ENCODE results near the gene RAB1A.
A peak's percentile ranks its signal among the peaks of the same experiment; 100 is the strongest.

Gene RAB1A

DNA sequence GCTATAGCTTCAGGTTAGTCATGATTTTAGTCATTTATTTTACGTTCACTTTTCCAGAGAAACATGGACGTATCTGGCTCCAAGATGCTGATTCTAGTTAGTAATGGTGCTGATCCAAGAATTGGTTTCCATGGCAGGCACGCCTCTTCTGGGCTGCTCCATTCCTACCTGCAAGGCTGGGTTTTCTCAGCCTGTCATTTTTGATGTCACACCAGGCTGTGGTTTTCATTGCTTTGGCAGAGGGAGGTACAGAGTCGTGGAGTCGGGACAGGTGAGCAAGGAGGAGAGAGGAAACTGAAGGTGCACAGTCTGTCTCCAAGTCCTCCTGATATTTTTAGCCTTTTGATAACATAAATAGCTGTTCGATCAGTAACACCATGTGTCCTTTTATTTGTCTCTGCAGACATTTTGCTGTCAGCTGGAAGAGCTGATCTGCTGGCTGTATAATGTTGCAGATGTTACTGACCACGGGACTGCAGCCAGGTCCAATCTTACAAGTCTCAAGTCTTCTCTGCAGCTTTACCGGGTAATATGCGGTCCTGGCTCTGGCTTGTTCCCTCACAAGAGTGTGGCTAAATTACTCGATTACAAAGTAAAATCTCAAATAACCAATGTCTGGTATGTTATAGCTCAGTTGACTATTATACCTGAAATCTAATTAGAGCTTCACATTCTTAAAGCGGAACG lies 55.9 kb downstream of the RAB1A start:
- H3K4me3 ChIP-seq, result no peak overlapping the region
- DNase-seq (ENCODE audit: low read depth, low spot score), result no peak
- no peak overlapping the region for H3K9ac ChIP-seq (ENCODE audit: insufficient read length)
- peaks cover 50% of the 10 kb centered on the region for H3K36me3 ChIP-seq (ENCODE audit: insufficient read depth, low read length)
- no peak for TF ChIP-seq POLR2AphosphoS5 (IDR thresholded peaks at IDR 0.05; ENCODE audit: borderline replicate concordance, low read depth, low read length)
- no peak for TF ChIP-seq EZH2 (IDR thresholded peaks at IDR 0.05)
- TF ChIP-seq FOXP2 (optimal IDR thresholded peaks at IDR 0.05; ENCODE audit: control extremely low read depth, extremely low read length, insufficient read depth), result no peak
- H3K9me3 ChIP-seq (ENCODE audit: low read depth, low read length), result no peaks in the 10 kb centered on the region
- no peak overlapping the region for H3K27ac ChIP-seq

GRCh38 chr2:65072181-65072970 lies 57.5 kb downstream of the RAB1A start:
- Histone ChIP-seq H3K9ac (ENCODE audit: insufficient read length) (no peak overlapping the region), H3K4me3 (no peak overlapping the region), H3K36me3 (ENCODE audit: insufficient read depth, low read length) (peaks cover 42% of the 10 kb centered on the region), H3K27ac (no peak overlapping the region), H3K9me3 (ENCODE audit: low read depth, low read length) (no peaks in the 10 kb centered on the region)
- DNase-seq (ENCODE audit: low read depth, low spot score), result no peak
- TF ChIP-seq POLR2AphosphoS5 (IDR thresholded peaks at IDR 0.05; ENCODE audit: borderline replicate concordance, low read depth, low read length) (peak; percentile 21; the same call in 1 of the 2 replicates), FOXP2 (optimal IDR thresholded peaks at IDR 0.05; ENCODE audit: control extremely low read depth, extremely low read length, insufficient read depth) (no peak), EZH2 (IDR thresholded peaks at IDR 0.05) (no peak)

DNA sequence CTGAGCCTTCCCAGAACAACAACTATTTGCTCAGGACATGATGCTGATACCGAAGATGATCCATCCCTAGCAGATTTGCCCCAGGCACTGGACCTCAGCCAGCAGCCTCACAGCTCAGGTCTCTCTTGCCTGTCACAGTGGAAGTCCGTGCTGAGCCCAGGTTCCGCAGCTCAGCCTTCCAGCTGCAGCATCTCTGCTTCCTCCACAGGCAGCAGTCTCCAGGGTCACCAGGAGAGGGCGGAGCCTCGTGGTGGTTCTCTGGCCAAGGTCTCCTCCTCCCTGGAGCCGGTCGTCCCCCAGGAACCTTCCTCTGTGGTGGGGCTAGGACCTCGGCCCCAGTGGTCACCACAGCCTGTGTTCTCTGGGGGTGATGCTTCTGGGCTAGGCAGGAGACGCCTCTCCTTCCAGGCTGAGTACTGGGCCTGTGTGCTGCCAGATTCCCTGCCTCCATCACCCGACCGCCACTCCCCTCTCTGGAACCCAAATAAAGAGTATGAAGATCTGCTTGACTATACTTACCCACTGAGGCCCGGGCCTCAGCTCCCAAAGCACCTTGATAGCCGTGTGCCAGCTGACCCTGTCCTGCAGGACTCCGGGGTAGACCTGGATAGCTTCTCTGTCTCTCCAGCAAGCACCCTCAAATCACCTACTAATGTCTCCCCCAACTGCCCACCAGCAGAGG lies 58.3 kb downstream of the RAB1A start:
- Histone ChIP-seq H3K4me3 (no peak overlapping the region), H3K27ac (no peak overlapping the region), H3K9ac (ENCODE audit: insufficient read length) (no peak overlapping the region), H3K9me3 (ENCODE audit: low read depth, low read length) (no peaks in the 10 kb centered on the region), H3K36me3 (ENCODE audit: insufficient read depth, low read length) (peaks cover 39% of the 10 kb centered on the region)
- TF ChIP-seq EZH2 (IDR thresholded peaks at IDR 0.05) (no peak), POLR2AphosphoS5 (IDR thresholded peaks at IDR 0.05; ENCODE audit: borderline replicate concordance, low read depth, low read length) (no peak), FOXP2 (optimal IDR thresholded peaks at IDR 0.05; ENCODE audit: control extremely low read depth, extremely low read length, insufficient read depth) (no peak)
- DNase-seq (ENCODE audit: low read depth, low spot score), result no peak

DNA sequence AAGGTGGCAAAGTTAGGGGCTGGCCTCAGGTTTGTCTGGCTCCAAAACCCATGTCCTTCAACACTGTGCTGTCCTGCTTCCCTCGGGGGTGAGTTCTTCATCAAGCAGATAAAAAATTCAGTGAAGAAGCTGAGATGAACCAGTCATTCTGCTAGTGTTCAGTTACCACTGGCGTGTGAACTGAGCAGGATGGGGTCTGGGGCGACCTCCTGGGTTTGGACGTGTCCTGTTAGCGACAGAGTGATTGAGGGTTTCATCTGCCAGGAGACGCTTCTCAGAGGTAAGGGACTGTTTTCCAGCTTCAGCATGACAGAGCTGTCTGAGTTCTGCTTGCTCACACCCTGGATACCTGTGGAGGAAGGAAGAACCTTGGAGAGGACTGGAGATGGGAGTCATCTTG lies 59.0 kb downstream of the RAB1A start:
- H3K36me3 ChIP-seq (ENCODE audit: insufficient read depth, low read length), result peaks cover 39% of the 10 kb centered on the region
- no peak overlapping the region for H3K4me3 ChIP-seq
- H3K9ac ChIP-seq (ENCODE audit: insufficient read length), result no peak overlapping the region
- TF ChIP-seq EZH2 (IDR thresholded peaks at IDR 0.05) (no peak), POLR2AphosphoS5 (IDR thresholded peaks at IDR 0.05; ENCODE audit: borderline replicate concordance, low read depth, low read length) (no peak), FOXP2 (optimal IDR thresholded peaks at IDR 0.05; ENCODE audit: control extremely low read depth, extremely low read length, insufficient read depth) (no peak)
- H3K9me3 ChIP-seq (ENCODE audit: low read depth, low read length), result no peaks in the 10 kb centered on the region
- H3K27ac ChIP-seq, result no peak overlapping the region
- DNase-seq (ENCODE audit: low read depth, low spot score), result no peak

DNA sequence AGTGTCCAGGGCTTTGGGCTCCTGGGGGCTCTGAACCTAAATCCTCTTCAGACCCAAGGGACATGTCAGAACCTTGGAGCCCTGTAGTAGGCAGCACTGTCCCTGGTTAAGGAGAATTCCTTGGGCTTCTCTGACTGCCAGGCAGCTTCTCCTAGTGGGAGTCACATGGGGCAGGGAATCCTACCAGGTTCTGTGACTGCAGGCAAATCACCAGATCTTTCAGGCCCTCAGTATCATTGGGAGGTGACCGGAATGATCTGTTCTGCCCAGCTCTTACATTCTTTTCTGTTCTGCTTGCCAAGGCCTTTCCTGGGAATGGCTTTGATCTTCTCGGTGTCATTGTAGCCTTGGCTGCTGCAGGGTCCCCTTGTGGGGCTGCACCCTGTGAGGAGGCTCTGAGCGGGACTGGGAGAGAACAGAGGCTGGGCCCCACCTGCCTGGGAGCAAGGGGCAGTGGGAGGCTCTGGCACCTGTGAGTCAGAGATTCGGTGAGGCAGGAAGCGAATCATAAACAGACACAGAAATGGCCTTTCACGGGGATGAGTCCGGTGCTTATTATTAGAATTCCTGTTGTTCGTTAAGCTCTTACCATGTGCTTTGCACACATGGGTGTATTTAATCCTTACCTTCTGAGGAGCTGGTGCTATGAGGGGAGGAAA lies 59.6 kb downstream of the RAB1A start:
- Histone ChIP-seq H3K4me3 (no peak overlapping the region), H3K9ac (ENCODE audit: insufficient read length) (no peak overlapping the region), H3K27ac (no peak overlapping the region), H3K9me3 (ENCODE audit: low read depth, low read length) (no peaks in the 10 kb centered on the region), H3K36me3 (ENCODE audit: insufficient read depth, low read length) (peaks cover 35% of the 10 kb centered on the region)
- DNase-seq (ENCODE audit: low read depth, low spot score), result no peak
- TF ChIP-seq EZH2 (IDR thresholded peaks at IDR 0.05) (no peak), FOXP2 (optimal IDR thresholded peaks at IDR 0.05; ENCODE audit: control extremely low read depth, extremely low read length, insufficient read depth) (no peak), POLR2AphosphoS5 (IDR thresholded peaks at IDR 0.05; ENCODE audit: borderline replicate concordance, low read depth, low read length) (no peak)

DNA sequence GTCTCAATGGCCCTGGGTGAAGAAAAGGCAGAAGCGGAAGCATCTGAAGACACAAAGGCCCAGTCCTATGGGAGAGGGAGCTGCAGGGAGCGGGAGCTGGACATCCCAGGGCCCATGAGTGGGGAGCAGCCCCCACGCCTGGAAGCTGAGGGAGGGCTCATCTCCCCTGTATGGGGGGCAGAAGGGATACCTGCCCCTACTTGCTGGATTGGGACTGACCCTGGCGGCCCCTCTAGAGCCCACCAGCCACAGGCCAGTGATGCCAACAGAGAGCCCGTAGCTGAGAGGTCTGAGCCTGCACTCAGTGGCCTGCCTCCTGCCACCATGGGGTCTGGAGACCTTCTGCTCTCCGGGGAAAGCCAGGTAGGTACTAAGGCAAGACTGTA lies 60.5 kb downstream of the RAB1A start:
- H3K27ac ChIP-seq, result no peak overlapping the region
- H3K36me3 ChIP-seq (ENCODE audit: insufficient read depth, low read length), result peaks cover 30% of the 10 kb centered on the region
- H3K9ac ChIP-seq (ENCODE audit: insufficient read length), result no peak overlapping the region
- no peaks in the 10 kb centered on the region for H3K9me3 ChIP-seq (ENCODE audit: low read depth, low read length)
- H3K4me3 ChIP-seq, result no peak overlapping the region
- no peak for TF ChIP-seq POLR2AphosphoS5 (IDR thresholded peaks at IDR 0.05; ENCODE audit: borderline replicate concordance, low read depth, low read length)
- TF ChIP-seq EZH2 (IDR thresholded peaks at IDR 0.05), result no peak
- TF ChIP-seq FOXP2 (optimal IDR thresholded peaks at IDR 0.05; ENCODE audit: control extremely low read depth, extremely low read length, insufficient read depth), result no peak
- no peak for DNase-seq (ENCODE audit: low read depth, low spot score)

DNA sequence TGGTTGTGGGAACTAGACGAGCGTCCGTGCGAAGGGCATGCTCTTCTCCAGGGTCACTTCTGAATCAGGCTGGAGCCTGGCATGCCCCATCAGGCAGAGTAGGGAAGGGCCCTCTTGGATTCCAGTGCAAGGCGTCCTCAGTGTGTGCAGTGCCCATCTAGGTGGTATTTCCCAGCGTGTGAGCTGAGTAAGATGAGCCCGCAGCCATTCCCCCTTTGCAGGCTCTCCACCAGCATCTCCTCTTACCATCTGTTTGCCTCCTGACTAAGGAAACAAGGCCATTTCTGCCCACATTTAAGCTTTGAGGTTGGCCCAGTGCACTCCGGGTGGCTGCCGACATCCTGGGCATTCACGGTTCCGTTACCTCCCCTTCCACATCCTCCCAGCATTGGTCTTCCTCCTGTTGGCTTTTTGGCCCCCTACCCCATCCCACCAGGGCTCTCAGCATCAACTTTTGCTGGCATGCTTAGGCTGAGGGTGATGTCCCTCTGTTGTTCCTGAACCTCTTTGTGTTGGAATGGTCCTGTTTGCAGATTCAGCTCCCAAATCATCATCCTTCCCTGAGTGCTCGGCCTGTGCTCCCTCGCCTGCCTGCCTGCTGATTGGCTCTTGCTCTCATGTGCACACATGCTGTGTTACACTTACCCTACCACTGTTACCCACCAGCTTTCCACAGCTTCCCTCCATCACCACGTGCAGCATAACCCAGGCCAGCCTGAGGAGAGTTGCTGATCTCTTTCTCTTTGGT lies 61.9 kb downstream of the RAB1A start:
- TF ChIP-seq EZH2 (IDR thresholded peaks at IDR 0.05) (no peak), POLR2AphosphoS5 (IDR thresholded peaks at IDR 0.05; ENCODE audit: borderline replicate concordance, low read depth, low read length) (no peak), FOXP2 (optimal IDR thresholded peaks at IDR 0.05; ENCODE audit: control extremely low read depth, extremely low read length, insufficient read depth) (no peak)
- Histone ChIP-seq H3K4me3 (no peak overlapping the region), H3K9me3 (ENCODE audit: low read depth, low read length) (no peaks in the 10 kb centered on the region), H3K27ac (no peak overlapping the region), H3K36me3 (ENCODE audit: insufficient read depth, low read length) (peaks cover 20% of the 10 kb centered on the region; the same call in 1 of the 2 replicates), H3K9ac (ENCODE audit: insufficient read length) (no peak overlapping the region)
- DNase-seq (ENCODE audit: low read depth, low spot score), result no peak

All from SK-N-MC (cell line).